IPS DF 4.7 (cell line): ENCODE data around the gene HMGN2.
"Not testable (repeated sequence)": the region's sequence is repeated elsewhere in the genome, so short reads cannot be mapped to it uniquely, and the experiment has no call there.

Experiments
- DNase-seq: peaks from one replicate; pipeline ENCODE4 v3.0.0-alpha.2; 2013; ENCODE audit warnings: low spot score; ENCODE audit errors: extremely low read depth

The HMGN2 gene

DNA sequence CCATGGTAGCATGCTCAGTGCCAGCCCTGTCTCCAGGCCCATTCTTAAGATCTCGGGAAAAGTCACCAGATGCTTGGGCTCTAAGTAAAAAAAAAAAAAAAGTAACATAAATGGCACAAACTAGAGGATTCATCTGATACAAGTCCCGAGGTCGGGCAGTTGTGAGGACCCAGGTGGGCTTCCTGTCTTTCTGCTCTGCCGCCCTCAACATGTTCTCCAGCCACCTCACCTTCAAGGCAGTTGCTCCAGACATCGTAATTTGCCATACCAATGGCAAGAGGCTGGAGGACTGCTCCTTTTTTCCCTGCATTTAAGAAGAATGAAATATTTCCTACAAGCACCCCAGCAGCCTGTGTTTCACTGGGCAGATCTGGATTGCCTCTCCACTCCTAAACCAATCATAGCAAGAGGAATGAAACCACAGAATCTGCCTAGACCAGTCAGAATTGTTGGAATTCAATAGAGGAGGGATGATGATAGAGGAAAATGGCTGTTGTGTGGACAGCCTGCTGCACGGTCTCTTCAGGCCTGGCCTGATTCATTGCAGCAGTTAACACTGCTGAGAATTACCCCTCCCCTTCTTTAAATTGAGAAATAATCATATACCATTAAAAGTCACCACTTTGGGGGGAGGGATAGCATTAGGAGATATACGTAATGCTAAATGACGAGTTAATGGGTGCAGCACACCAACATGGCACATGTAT, 5.4 kb downstream of the HMGN2 start:
- DNase-seq, result no peak

DNA sequence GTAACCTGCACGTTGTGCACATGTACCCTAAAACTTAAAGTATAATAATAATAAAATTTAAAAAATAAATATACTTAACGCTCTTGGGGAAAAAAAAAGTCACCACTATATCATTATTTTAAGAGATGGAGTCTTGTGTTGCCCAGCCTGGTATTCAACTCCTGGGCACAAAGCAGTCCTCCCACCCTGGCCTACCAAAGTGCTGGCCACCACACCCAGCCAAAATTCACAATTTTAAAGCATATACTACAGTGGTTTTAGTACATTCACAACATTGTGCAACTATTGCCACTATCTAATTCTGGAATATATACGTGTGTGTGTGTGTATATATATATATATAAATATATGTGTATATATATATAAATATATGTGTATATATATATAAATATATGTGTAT, 5.9 kb downstream of the HMGN2 start:
- no peak for DNase-seq

DNA sequence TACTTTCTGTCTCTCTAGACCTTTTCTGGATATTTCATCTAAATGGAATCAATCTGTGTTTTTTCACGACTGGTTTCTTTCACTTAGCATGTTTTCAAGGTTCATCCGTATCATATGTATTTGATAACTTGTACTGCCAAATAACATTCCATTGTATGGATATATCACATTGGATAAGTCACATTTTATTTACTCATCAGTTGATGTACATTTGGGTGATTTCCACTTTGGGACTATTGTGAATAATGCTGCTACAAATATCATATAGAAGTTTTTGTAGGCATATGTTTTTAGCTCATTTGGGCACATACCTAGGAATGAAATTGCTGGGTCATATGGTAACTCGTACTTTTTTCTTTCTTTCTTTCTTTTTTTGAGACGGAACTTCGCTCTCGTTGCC, 6.7 kb downstream of the HMGN2 start:
- no peak for DNase-seq

DNA sequence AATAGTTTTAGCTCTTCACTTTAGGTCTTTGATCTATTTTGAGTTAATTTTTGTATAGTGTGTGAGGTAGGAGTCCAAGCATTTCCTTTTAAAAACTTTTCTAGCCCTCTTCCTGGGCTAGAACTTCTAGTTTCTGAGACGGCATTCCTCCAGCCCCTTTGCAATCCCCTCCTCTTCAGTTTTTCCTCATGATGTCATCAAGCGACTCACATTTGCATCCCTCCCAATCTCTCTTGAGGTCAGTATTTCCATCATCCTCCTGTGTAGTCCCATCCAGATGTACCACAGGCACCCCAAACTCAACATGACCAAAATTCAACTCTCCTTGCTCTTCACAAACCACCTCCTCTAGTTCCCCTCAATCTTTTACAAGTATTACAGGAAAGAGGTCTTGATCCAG, 10.7 kb downstream of the HMGN2 start:
- no peak for DNase-seq

DNA sequence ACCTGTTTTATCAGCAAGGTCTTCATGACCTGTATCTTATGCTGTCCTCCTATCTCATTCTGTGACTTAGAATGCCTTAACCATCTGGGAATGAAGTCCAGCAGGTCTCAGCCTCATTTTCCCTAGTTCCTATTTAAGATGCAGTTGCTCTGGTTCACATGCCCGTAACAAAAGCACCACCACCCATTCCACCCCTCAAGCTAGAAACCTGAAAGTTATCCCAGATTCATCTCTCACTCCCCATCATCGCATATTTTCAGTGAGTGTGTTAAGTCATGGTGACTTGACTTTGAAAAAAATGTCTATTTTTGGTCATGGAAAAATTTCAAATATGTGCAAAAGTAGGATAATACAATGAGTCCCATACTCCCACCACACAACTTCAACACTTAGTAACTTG, 11.7 kb downstream of the HMGN2 start:
- no peak for DNase-seq

DNA sequence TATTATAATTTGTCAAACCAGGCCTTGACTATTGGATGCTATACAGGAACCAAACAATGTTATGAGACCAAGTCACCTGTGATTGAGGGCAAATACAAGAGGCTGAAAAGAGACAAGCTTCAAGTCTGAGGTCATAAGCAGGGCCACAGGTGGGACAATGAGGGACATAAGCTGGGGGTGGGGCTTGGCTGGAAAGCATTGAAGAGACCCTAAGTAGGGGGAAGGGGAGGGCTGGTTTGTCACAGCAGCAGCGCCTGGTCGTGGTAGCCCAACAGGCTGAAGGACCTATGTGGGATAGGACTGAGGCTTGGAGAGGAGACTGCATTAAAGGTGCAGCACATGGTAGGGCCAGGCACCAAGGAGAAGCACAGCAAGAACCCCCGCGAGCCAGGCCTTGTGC, 17.9 kb downstream of the HMGN2 start:
- DNase-seq, result no peak

DNA sequence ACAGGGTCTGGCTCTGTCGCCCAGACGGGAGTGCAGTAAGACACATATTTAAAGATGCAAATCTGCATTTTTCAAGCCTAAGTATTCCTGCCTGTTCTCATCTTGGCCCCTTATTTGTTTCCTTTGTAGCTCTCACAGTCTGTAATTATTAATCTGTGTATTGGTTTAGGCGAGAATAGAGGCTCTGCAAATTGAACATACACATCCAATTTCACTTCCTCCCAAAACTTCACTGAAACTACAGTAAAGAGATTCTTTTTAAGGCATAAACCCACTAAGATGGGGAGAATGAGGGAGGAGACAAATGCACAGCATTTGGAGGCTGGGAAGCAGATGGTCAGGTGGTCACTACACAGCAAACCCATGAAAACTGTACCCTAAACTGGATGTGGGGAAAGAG, 21.0 kb downstream of the HMGN2 start:
- DNase-seq, result no peak

DNA sequence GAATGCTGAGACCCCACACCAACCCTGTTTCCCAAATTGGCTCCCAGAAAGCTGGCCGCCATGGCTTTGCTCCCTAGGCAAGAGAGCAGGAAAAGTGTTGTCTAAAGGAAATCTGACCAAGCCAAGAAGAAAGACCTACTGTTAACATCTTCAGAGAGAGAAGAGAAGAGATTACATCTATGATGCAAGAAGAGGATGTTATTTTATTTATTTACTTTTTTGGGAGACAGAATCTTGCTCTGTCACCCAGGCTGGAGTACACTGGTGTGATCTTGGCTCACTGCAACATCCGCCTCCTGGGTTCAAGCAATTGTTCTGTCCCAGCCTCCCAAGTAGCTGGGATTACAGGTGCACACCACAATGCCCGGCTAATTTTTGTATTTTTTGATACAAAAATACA, 21.7 kb downstream of the HMGN2 start:
- no peak for DNase-seq

DNA sequence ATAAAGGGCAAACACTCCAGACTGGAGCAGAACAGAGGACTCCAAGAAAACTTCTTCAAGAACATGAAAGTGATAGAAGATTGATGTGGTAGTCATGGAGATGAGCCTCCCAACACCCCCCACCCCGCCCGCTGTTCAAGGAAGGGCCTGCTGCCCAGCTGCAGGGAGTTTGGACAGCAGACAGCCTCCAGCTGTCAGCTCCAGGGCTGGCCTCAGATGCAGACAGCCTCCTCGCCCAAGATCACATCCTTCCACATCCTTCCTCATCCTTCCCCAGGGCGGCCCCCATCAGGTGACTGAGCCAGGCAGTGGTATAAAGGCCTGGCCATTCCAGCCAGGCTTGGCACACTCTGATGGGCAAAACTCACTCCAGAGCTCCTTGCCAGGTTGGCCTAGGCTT, 24.6 kb downstream of the HMGN2 start:
- no peak for DNase-seq

DNA sequence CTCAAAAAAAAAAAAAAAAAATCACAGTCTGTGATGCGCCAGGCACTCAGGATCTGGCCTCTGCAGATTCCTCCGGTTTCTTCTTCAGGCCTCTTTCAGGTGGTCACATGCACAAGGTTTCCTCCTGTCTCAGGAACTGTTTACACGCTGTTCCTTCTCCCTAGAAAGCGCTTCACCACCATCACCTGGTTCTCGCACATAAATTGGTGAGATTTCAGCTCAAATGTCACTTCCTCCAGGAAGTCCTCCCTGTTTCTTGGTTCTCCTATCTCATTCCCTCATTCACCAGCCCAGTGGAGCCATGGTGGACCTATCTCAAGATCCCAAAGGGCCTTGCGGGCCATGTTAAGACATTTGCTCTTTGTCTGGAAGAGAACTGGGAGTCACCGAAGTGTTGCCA, 26.7 kb downstream of the HMGN2 start:
- DNase-seq, result no peak

DNA sequence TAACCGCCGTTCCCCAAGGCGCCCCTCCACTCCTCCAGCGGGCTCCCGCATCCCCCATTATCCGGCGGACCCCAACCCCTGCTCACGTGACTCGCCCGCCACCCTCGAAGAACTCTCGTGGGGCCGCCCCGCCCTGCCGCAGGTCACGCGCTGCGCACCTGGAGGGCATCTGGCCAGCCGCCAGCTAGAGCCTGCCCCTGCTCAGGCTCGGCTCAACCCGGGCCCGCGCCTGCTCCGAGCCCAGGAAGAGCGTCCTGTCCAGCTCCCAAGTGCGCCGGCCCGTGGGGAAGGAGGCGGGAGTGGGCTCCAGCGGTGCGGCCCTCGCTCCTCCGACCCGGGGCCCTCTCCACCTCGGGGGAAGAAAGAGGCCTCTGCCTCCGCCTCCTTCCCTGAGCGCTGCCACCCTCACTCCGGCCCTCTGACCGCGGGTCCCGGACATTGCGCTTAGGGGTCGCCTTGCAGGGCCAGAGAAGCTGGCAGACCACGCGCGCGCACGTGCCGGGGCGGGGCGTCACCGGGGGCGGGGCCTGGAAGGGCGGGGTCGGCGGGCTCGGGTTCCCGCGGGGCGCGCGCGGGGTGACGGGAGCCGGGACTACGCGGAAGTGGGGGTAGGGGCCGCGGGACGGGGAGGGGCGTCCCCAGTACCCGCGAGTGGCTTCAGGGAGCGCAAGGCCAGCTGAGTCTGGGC, 28.4 kb downstream of the HMGN2 start:
- no peak for DNase-seq

DNA sequence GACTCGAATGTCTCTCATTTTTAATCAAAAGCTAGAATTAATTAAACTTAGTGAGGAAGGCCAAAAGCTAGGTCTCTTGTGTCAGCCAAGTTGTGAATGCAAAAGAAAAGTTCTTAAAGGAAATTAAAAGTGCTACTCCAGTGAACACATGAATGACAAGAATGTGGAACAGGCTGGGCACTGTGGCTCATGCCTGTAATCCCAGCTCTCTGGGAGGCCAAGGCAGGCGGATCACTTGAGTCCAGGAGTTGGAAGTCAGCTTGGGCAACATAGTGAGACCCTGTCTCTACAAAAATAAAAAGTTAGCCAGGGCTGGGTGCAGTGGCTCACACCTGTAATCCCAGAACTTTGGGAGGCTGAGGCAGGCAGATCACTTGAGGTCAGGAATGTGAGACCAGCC, 38.5 kb downstream of the HMGN2 start:
- DNase-seq, result not testable (repeated sequence)

DNA sequence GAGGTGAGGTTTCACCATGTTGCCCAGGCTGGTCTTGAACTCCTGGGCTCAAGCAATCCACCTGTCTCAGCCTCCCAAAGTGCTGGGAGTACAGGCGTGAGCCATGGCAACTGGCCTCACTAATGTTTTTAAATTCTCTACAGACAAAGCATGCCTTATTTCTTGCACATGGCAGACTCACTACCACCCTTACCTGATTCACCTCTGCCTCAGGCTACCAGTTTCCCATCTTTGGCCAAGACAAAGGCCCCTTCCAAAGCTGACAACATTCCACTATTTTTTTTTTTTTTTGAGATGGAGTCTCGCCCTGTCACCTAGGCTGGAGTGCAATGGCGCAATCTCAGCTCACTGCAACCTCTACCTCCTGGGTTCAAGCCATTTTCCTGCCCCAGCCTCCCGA, 43.6 kb downstream of the HMGN2 start:
- not testable (repeated sequence) for DNase-seq

DNA sequence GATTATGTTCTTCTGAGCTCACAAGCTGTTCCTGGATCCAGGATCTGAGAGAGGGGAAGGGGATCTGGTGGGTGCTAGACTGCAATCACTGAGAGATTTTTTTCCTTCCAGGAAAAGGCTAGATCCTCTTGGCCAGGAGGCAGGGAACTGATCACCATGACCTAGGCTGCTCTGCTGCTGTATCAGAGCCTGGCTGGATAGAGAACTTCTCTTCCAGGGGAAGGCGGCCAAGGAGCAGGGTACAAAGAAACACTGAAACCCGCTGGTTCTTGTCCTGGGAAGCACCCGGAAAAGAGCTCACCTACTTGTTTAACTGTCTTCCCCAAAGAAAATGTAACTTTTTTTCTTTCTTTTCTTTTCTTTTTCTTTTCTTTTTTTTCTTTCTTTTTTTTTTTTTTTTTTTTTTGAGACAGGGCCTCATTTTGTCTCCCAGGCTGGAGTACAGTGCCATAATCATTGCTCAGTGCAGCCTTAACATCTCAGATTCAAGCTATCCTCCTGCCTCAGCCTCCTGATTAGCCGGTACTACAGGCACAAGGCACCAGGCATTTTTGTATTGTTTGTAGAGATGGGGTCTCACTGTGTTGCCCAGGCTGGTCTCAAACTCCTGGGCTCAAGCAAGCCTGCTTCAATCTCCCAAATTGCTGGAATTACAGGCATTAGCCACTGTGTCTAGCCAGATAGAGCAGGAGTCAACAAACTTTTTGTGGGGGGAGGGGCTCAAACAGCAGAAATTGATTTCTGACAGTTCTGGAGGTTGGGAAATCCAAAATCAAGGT, 44.9 kb downstream of the HMGN2 start:
- no peak for DNase-seq

DNA sequence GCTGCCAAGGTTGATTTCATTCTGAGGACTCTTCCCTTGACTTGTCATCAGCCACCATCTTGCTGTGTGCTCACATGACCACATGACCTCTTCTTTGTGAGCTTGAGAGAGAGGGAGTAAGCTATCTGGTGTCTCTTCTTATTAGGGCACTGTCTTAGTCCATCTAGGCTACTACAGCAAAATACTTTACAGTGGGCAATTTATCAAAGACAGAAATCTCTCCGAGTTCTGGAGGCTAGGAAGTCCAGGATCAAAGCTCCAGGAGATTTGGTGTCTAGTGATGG, 45.5 kb downstream of the HMGN2 start:
- DNase-seq, result no peak

DNA sequence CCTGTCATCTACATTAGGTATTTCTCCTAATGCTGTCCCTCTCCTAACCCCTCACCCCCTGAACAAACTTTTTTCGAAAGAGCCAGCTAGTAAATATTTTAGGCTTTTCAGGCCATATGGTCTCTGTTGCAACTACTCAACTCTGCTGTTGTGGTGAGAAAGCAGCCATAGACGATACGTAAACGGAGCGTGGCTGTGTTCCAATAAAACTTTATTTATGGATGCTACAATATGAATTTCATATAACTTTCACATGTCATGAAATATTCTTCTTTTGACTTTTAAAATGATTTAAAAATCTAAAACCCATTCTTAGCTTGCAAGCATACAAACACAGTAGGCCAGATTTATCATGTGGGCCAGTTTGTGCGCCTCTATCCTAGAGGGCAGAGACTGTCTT, 46.1 kb downstream of the HMGN2 start:
- DNase-seq, result no peak

DNA sequence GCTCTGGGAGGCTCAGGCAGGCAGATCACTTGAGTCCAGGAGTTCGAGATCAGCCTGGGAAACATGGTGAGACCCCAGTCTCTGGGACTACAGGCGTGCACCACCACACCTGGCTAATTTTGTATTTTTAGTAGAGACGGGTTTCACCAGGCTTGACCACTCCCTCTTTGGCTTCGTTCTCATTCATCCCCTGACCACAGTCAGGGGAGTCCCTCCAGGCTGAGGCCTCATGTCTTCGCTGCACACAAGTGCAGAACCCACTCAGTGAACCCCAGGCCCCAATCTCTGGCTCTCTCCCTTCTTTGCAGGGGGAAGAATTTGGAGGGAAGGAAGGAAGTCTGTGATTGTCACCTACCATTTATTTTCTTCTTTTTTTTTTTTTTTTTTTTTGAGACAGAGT, 48.1 kb downstream of the HMGN2 start:
- no peak for DNase-seq

DNA sequence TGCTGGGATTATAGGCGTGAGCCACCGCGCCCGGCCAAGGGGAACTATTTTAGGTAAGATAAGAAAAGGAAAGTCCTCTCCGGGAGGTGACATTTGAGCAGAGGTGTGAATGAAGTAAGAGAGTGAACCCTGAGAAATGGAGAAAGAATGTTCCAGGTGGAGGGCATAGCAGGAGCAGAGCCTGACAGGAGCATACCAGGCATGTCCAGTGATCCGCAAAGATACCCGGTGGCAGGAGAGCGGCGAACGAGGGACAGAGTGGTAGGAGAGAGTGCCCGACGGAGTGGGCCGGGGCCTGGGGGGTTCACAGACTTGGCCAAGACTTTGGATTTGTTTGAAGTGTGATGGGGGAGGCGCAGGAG, 49.4 kb downstream of the HMGN2 start:
- DNase-seq, result no peak

DNA sequence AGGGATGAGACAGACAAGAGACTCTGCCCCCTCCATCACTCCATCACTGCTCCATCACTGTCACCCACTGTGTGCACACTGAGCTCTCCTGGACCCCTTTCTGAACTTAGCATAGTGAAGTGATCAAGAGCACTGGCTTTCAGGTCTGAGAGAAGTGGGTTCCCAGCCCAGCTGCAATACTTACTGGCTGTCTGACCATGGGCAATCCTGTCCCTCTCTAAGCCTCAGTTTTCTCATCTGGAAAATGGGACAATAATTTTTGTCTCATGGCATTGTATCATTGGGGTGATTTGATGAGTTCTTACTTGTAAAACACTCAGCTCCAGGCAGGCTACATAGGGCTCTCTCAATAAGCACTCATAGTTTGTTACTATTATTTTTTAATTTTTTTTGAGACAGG, 49.8 kb downstream of the HMGN2 start:
- no peak for DNase-seq

DNA sequence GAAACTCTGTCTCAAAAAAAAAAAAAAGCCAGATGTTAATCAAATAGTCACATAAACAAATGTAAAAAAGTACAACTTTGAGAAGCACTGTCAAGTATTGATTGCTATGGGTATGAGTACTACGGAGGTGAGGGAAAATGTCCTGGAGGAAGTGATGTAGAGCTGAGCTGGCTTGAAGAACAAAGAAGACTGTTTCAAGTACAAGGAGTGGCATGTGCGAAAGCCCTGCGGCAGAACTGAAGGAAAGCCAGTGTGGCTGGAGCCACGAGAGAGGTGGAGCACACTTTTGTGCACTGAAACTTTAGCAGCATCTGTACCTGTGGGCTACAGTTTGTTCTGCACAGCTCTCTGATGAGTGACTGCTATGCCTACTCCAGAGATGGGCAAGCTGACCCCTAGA, 51.9 kb downstream of the HMGN2 start:
- no peak for DNase-seq
